GM12875 (cell line): ENCODE measurements around the gene SCRN1.
"Not testable (repeated sequence)": the region's sequence is repeated elsewhere in the genome, so short reads cannot be mapped to it uniquely, and the experiment has no call there.

Experiments
- H3K4me3 ChIP-seq: one replicate; pipeline ENCODE4 v1.5.1; 2011; ENCODE audit warnings: low read depth, low read length, control low read depth
- CTCF ChIP-seq: IDR thresholded peaks from 2 replicates; pipeline ENCODE4 v1.5.1; 2011; ENCODE audit warnings: low read depth, mild to moderate bottlenecking, control low read depth, inconsistent platforms, low read length, moderate library complexity, borderline replicate concordance; ENCODE audit not compliant: insufficient read depth

Gene SCRN1

GRCh38 chr7:29893351-29893965, 96.1 kb downstream of the SCRN1 start:
- TF ChIP-seq CTCF, result no peak
- no peak overlapping the region for H3K4me3 ChIP-seq

GRCh38 chr7:29892231-29892630, 97.4 kb downstream of the SCRN1 start:
- TF ChIP-seq CTCF, result no peak
- H3K4me3 ChIP-seq, result no peak overlapping the region

- H3K4me3 ChIP-seq, result no peak overlapping the region
- no peak for TF ChIP-seq CTCF
Measured at GRCh38 chr7:29891766-29892165, 97.8 kb downstream of the SCRN1 start.

- H3K4me3 ChIP-seq, result not testable (repeated sequence)
Measured at GRCh38 chr7:29890786-29891185, 98.8 kb downstream of the SCRN1 start.

GRCh38 chr7:29890251-29890650, 99.3 kb downstream of the SCRN1 start:
- no peak for TF ChIP-seq CTCF
- H3K4me3 ChIP-seq, result no peak overlapping the region

GRCh38 chr7:29889288-29889687, 100.3 kb downstream of the SCRN1 start:
- no peak overlapping the region for H3K4me3 ChIP-seq
- no peak for TF ChIP-seq CTCF

- no peak for TF ChIP-seq CTCF
- H3K4me3 ChIP-seq, result no peak overlapping the region
Measured at GRCh38 chr7:29888006-29888405, 101.6 kb downstream of the SCRN1 start.

- no peak overlapping the region for H3K4me3 ChIP-seq
- no peak for TF ChIP-seq CTCF
Measured at GRCh38 chr7:29886827-29887226, 102.8 kb downstream of the SCRN1 start.
